ENCODE results near the gene RASIP1.
"Not testable (repeated sequence)": the region's sequence is repeated elsewhere in the genome, so short reads cannot be mapped to it uniquely, and the experiment has no call there.

Gene RASIP1

DNA sequence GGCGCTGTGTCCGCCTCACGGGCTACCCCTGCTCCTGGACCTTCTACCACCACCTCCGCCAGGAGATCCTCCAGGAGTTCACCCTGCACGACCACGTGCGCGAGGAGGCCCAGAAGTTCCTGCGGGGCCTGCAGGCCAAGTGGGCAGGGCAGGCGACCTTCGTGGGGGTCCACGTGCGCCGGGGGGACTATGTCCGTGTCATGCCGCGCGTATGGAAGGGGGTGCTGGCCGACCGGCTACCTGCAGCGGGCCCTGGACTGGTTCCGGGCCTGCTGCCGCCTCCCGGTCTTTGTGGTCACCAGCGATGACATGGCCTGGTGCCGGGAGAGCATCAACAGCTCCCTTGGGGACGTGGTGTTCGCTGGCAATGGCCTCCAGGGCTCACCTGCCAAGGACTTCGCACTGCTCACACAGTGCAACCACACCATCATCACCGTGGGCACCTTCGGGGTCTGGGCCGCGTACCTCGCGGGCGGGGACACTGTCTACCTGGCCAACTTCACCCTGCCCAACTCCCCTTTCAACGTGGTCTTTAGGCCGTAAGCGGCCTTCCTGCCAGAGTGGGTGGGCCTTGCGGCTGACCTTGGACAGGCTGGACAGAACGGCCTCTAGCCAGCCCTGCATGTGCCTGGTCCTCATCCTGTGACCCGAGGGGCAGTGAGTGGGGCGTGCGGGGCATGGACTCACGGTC, 59.8 kb downstream of the RASIP1 start:
- H3K36me3 Mint-ChIP-seq, result no peaks in the 10 kb centered on the region
- peaks cover 1% of the 10 kb centered on the region for H3K4me1 Mint-ChIP-seq
- no peaks in the 10 kb centered on the region for H3K9me3 Mint-ChIP-seq
- H3K27ac Mint-ChIP-seq, result no peak overlapping the region
- ATAC-seq (no peak), DNase-seq (ENCODE audit: low spot score in 2 of 2) (no peak)
- H3K4me3 Mint-ChIP-seq, result no peak overlapping the region

DNA sequence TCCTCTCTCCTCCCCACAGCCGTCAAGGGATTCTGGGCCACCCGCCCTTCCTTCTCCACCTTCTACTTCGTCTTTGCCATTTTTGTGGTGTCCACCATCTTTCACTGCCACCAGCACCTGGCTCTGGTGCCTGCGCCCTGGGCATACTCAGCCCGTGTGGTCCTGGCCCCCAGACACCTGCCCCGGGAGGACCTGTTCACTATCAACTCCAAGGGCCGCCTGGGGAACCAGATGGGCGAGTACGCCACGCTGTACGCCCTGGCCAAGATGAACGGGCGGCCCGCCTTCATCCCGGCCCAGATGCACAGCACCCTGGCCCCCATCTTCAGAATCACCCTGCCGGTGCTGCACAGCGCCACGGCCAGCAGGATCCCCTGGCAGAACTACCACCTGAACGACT, 60.4 kb downstream of the RASIP1 start:
- H3K9me3 Mint-ChIP-seq; H3K4me1 Mint-ChIP-seq; ATAC-seq; DNase-seq (ENCODE audit: low spot score in 2 of 2); H3K36me3 Mint-ChIP-seq; H3K27ac Mint-ChIP-seq; H3K4me3 Mint-ChIP-seq: not testable (repeated sequence)

DNA sequence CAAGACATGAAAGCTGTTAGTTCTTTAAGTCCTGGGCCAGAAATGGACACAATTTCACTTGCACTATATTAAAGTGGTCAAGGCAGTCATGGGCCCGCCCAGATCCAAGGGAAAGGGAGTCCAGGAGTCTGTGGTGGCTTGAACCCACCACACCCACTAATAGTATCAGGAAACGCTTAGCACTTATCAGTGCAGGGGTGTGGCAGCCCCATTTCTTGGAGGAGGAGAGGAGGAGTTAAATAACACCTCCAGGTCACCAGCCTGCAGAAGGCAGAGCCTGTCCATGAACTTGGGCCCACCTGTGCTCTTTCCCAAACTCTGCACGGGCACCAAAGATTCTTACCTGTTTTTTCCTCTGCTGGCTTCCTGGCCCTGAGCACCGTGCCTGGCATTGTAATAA, 62.2 kb downstream of the RASIP1 start:
- no peak for ATAC-seq
- no peak overlapping the region for H3K4me3 Mint-ChIP-seq
- peaks cover 9% of the 10 kb centered on the region for H3K4me1 Mint-ChIP-seq
- H3K27ac Mint-ChIP-seq, result no peak overlapping the region
- DNase-seq (ENCODE audit: low spot score in 2 of 2), result no peak
- H3K9me3 Mint-ChIP-seq, result no peaks in the 10 kb centered on the region
- no peaks in the 10 kb centered on the region for H3K36me3 Mint-ChIP-seq

DNA sequence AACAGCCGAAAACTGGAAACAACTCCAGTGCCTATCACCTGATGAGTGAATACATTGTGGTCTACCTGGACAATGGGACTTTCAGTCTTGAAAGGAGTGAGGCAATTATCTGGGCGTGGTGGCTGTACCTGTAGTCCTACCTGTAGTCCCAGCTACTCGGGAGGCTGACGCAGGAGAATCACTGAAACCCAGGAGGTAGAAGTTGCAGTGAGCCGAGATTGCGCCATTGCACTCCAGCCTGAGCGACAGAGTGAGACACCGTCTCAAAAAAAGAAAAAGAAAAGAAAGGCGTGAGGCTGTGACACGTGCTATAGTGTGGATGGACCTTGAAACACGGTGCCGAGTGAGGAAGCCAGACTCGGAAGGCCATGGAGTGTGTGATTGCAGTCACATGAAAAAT, 63.5 kb downstream of the RASIP1 start:
- H3K4me1 Mint-ChIP-seq, result peaks cover 9% of the 10 kb centered on the region
- H3K4me3 Mint-ChIP-seq, result no peak overlapping the region
- H3K36me3 Mint-ChIP-seq, result no peaks in the 10 kb centered on the region
- H3K27ac Mint-ChIP-seq, result no peak overlapping the region
- ATAC-seq (no peak), DNase-seq (ENCODE audit: low spot score in 2 of 2) (no peak)
- no peaks in the 10 kb centered on the region for H3K9me3 Mint-ChIP-seq

DNA sequence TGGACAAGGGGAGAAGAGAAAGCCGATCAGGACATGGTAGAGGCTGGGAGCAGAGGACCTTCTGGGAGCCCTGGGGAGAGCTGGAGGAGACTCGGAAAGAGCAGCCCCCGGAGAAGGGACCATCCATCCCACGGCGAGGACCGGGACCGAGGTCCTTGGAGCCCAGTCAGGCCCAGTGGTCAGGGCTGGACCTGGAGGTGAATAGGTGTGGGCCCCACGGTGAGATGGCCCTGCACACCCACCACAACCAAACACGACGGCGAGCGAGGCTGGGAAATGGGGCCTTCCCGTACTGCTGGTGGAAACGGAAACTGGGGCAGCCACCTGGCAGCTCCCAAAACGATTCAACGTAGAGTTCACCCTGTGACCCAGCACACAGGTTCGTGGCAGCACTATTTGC, 63.9 kb downstream of the RASIP1 start:
- H3K27ac Mint-ChIP-seq, result no peak overlapping the region
- H3K9me3 Mint-ChIP-seq, result no peaks in the 10 kb centered on the region
- no peak for DNase-seq (ENCODE audit: low spot score in 2 of 2)
- H3K4me3 Mint-ChIP-seq, result no peak overlapping the region
- ATAC-seq, result no peak
- peaks cover 9% of the 10 kb centered on the region for H3K4me1 Mint-ChIP-seq
- no peaks in the 10 kb centered on the region for H3K36me3 Mint-ChIP-seq

DNA sequence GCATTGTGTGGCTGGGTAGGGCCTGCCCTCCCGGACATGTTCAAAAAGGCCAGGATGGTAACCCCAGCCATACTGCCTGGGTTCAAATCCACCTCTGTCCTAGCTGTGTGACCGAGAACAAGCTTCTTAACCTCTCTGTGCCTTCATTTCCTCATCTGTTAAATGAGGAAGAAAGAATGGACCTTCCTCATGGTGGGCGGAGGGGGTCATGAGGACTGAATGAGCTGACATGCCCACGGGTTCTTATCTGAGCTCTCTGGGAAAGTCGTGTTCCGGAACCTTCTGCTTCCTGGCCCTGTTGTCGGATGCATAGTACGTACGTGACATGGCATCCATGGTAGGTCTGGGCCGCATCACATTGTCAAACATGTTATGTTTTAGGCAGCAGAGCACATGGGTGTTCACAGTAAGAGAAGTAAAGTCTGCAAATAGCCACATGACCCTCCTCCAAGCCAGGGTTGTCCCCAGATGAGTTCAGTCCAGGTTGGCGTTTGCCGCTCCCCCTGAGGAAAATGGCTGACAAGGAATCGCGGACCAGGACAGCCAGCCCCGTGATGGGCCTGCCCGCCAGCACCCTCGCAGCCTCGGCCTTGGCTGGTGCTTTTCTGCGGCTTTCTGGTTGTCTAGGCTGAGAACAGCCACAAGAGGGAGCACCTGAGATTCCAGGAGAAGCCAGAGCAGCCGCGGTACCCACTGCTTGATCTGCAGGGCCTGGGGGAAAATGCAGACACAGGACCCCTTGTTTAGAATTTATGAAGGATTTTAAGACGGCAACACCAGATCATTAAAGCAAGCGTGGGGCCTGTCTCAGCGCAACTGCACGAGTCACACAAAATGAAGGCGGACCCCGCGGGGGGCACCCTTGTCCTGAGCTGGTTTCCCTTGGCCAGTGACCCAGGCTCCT, 65.2 kb downstream of the RASIP1 start:
- H3K9me3 Mint-ChIP-seq, result no peaks in the 10 kb centered on the region
- ATAC-seq (peak; percentile 84), DNase-seq (ENCODE audit: low spot score in 2 of 2) (peak; percentile 67 to 82)
- H3K4me1 Mint-ChIP-seq, result peaks cover 9% of the 10 kb centered on the region
- H3K36me3 Mint-ChIP-seq, result peaks cover 1% of the 10 kb centered on the region
- no peak overlapping the region for H3K4me3 Mint-ChIP-seq
- H3K27ac Mint-ChIP-seq, result peak overlapping the region; percentile 34

DNA sequence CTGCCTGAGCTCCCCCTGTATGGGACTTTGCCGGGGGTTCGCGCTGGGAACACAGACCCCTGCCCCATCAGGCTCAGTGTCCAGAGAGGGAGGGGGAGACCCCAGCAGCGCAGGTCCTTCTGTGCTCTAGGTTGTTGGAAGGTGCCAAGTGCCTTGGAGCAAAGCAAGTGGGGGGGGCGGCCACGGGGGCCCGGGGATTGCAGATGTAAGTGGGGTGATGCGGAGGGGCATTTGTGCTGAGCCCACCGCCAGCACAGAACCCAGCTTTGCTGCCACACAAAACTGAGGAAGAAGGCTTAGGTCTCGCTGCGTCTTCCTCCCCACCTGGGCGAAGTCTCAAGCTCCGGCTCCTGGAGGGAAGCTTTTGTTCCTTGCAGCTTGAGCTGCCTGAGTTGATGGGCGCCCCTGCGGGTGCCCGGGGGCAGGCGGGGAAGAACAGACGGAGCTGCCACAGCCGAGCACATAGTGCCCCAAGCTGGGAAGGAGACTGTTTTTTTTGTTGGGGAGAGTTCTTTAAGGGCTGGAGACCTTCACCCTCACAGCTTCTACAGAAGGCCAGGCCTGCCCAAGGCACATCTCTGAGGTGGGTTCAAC, 66.1 kb downstream of the RASIP1 start:
- no peak for ATAC-seq

DNA sequence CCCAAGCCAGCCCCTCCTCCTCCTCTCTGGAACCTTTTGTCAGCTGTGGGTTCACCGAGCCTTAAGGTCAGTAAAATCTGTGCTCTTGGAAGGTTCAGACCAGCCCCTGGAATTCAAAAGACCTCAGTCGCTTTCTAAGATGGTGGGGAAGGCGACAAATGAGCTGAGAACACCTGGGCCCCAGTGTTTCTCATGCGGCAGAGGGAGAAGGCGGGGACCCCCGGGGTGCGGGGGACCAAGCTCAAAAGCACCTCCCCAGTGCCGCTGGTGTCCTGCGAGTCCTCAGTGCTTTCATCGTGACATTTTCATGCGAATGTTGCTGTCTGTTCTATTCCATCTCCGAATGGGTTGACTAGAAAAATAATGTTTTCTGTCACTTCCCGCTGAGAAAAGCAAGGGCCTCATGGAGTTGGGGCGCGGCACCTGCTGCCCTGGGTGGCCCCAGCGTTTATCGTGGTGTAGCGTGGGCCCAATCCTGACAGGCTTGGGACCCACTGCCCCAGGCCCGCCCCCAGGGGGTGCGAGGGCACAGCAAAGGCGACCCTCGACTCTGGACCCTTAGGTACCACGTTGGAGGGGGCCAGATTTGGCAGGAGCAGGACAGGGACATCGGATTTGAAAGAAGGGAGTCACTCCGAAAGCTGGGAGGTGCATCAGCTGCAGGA, 66.8 kb downstream of the RASIP1 start:
- no peak for DNase-seq (ENCODE audit: low spot score in 2 of 2)
- Mint-ChIP-seq H3K9me3 (no peaks in the 10 kb centered on the region), H3K36me3 (peaks cover 17% of the 10 kb centered on the region), H3K4me1 (peaks cover 16% of the 10 kb centered on the region), H3K4me3 (no peak overlapping the region), H3K27ac (no peak overlapping the region)
- no peak for ATAC-seq

More for the DNA sequence above, 66.1 kb downstream of the RASIP1 start:
- DNase-seq (ENCODE audit: low spot score in 2 of 2), result no peak
- Mint-ChIP-seq H3K27ac (no peak overlapping the region), H3K4me1 (peaks cover 16% of the 10 kb centered on the region), H3K36me3 (peaks cover 10% of the 10 kb centered on the region), H3K4me3 (no peak overlapping the region), H3K9me3 (no peaks in the 10 kb centered on the region)

DNA sequence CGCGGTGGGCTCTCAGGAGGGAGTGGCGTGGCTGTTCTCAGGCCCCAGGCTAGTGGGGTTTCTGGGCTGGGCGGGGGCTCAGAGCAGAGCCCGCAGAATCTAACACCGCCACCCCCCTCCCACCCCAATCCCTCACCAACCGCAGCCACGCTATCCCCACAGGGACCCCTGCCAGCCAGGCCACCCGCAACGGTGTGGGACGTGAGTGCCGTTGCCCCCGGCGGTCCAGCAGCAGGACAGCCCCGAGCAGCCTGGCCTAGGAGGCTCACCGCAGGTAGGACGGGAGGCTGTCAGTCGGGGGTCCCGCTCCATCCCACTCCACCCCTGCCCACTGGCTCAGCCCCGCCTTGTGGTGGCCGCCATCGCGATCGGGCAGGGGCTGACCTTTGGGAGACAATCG, 67.4 kb downstream of the RASIP1 start, which contains the start of gene NTN5:
Gene NTN5 (minus strand): TSS at position 24 of the 400 bp plus-strand sequence. CDS start 2,031 bp downstream, outside the sequence.
- DNase-seq (ENCODE audit: low spot score in 2 of 2) (no peak), ATAC-seq (no peak)
- Mint-ChIP-seq H3K36me3 (peaks cover 18% of the 10 kb centered on the region), H3K4me3 (no peak within 1 kb of the TSS), H3K4me1 (peaks cover 16% of the 10 kb centered on the region), H3K9me3 (no peaks in the 10 kb centered on the region), H3K27ac (no peak within 1 kb of the TSS)

DNA sequence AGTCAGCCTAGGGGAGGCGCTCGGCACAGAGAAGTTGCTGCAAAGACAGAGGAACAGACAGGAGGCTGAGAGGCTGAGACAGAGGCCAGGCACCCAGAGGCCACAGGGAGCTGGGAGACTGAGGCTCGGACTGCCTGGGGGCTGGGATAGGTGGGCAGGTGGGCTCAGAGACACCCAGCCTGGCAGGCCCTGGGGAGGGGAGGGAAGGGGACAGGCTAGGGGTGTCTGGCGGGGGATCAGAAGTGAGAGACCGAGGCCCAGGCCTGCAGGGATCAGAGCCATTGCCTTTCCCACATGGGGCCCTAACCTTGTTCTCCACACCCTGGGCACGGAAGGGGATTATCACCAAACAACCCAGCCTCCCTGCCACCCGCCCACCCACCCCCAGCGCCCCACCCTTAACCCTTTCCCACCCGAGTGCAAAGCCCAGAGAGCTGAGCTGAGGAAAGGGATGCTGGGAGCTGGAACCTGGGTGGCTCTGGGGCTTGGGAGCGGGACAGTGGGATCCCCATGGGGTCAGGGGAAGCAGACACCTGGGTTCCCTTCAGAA, 68.9 kb downstream of the RASIP1 start:
- Mint-ChIP-seq H3K4me1 (peaks cover 16% of the 10 kb centered on the region), H3K27ac (no peak overlapping the region), H3K36me3 (peaks cover 18% of the 10 kb centered on the region), H3K9me3 (no peaks in the 10 kb centered on the region), H3K4me3 (no peak overlapping the region)
- no peak for DNase-seq (ENCODE audit: low spot score in 2 of 2)
- ATAC-seq, result no peak

DNA sequence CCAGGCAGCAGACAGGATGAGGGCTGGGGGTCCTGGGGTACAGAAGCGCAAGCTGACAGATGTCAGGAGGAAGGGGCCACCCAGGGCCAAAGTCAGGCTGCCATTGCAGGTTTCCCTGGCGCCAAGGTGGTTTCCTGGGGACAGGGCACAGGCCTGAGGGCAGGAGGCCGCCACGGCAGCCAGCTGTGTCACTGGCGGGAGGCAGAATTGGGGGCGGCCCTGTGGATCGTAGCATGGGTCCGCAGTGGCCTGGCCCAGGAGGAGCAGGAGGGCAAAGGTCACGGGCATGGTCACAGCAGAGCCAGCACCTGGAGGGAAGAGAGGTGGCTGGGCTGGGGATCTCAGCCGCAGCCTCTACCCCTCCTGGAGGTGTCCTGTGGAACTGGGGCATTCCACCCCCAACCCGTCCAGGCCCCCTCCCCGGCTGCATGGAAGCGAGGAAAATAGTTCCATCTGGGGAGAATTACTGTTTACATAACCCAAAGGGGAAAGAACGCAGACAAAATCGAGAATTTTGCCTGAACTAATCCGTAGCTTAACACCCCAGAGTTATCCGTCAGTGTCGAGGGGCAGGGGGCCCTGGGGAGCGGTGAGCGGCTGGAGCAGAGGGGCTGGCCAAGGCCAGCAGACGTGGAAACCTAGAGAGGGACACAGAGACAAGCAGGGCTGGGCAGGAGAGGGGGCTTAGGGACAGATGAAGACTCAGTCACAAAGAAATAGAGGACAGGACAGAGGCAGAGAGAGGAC, 69.5 kb downstream of the RASIP1 start:
- Mint-ChIP-seq H3K27ac (no peak overlapping the region), H3K4me3 (no peak overlapping the region), H3K36me3 (peaks cover 18% of the 10 kb centered on the region), H3K9me3 (no peaks in the 10 kb centered on the region), H3K4me1 (peaks cover 16% of the 10 kb centered on the region)
- ATAC-seq, result no peak
- no peak for DNase-seq (ENCODE audit: low spot score in 2 of 2)

Data from stimulated activated effector memory CD8-positive, alpha-beta T cell treated with anti-CD3 and anti-CD28 coated beads, Interleukin-12 subunit alpha, Interleukin-12 subunit beta, amount 100 ng/mL, for 72 hours (primary cell).